ENCODE data around the gene HLA-DQB2. TPM values are rescaled to one million over a fixed set of nuclear protein-coding genes. Genes with fewer than 3 reads are reported as not detected.

HLA-DQB2 gene
- total and polyA plus RNA-seq, 4 donors = 0.32 TPM; not detected in 3

DNA sequence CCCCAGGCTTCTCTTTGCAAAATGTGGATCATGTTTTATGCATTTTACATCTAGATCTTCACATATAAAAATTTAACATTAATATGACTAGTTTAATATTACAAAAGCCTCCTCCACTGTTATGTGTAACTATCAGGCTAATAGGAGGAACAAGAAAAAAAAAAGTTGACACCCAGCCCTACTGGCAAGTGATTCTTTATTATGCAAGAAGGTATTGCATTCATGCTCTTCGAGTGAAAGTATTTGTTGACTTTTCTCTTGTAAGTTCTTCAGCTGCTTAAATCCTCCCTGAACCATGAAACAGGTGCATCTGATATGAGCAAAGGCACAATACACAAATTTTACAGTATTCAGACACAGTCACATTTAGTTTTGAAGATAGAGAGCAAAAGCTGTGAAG lies 716 bp upstream of the HLA-DQB2 start:
- H3K27ac ChIP-seq (ENCODE audit: low read depth in 1 of 2, low read length in 2 of 2) = no peak overlapping the region
- no peak overlapping the region for H3K4me3 ChIP-seq (ENCODE audit: low read depth in 1 of 3, low read length in 3 of 3)
- peaks cover 0 to 3% (median 1%) of the 10 kb centered on the region in 4 donors for H3K27me3 ChIP-seq (ENCODE audit: control insufficient read depth in 4 of 4, insufficient read depth in 4 of 4, low read length in 3 of 4)
- no peaks in the 10 kb centered on the region for H3K4me1 ChIP-seq (ENCODE audit: control insufficient read depth in 4 of 4, insufficient read depth in 4 of 4, low read length in 3 of 4)
- DNase-seq (ENCODE audit: low spot score) = no peak
- TF ChIP-seq TAF1 (conservative IDR thresholded peaks at IDR 0.05) (no peak), RAD21 (IDR thresholded peaks at IDR 0.05) (no peak), GABPA (IDR thresholded peaks at IDR 0.05 in 1 of 2, conservative IDR thresholded peaks at IDR 0.05 in 1 of 2) (no peak), FOXA1 (IDR thresholded peaks at IDR 0.05) (no peak), RXRA (IDR thresholded peaks at IDR 0.05) (no peak), SP1 (IDR thresholded peaks at IDR 0.05) (no peak), JUND (IDR thresholded peaks at IDR 0.05) (no peak), HNF4G (IDR thresholded peaks at IDR 0.05) (no peak), HNF4A (conservative IDR thresholded peaks at IDR 0.05) (no peak), EGR1 (IDR thresholded peaks at IDR 0.05; ENCODE audit: low read depth in 2 of 2) (no peak), NR2F2 (IDR thresholded peaks at IDR 0.05) (no peak), FOXA2 (IDR thresholded peaks at IDR 0.05) (no peak), YY1 (IDR thresholded peaks at IDR 0.05) (no peak)
- TF ChIP-seq, protein P1, sequence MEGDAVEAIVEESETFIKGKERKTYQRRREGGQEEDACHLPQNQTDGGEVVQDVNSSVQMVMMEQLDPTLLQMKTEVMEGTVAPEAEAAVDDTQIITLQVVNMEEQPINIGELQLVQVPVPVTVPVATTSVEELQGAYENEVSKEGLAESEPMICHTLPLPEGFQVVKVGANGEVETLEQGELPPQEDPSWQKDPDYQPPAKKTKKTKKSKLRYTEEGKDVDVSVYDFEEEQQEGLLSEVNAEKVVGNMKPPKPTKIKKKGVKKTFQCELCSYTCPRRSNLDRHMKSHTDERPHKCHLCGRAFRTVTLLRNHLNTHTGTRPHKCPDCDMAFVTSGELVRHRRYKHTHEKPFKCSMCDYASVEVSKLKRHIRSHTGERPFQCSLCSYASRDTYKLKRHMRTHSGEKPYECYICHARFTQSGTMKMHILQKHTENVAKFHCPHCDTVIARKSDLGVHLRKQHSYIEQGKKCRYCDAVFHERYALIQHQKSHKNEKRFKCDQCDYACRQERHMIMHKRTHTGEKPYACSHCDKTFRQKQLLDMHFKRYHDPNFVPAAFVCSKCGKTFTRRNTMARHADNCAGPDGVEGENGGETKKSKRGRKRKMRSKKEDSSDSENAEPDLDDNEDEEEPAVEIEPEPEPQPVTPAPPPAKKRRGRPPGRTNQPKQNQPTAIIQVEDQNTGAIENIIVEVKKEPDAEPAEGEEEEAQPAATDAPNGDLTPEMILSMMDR (IDR thresholded peaks at IDR 0.05; ENCODE audit: low read depth, low read length, missing input control) = no peak
- TF ChIP-seq, protein P2, sequence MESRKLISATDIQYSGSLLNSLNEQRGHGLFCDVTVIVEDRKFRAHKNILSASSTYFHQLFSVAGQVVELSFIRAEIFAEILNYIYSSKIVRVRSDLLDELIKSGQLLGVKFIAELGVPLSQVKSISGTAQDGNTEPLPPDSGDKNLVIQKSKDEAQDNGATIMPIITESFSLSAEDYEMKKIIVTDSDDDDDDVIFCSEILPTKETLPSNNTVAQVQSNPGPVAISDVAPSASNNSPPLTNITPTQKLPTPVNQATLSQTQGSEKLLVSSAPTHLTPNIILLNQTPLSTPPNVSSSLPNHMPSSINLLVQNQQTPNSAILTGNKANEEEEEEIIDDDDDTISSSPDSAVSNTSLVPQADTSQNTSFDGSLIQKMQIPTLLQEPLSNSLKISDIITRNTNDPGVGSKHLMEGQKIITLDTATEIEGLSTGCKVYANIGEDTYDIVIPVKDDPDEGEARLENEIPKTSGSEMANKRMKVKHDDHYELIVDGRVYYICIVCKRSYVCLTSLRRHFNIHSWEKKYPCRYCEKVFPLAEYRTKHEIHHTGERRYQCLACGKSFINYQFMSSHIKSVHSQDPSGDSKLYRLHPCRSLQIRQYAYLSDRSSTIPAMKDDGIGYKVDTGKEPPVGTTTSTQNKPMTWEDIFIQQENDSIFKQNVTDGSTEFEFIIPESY (IDR thresholded peaks at IDR 0.05) = no peak
- TF ChIP-seq, protein P3, sequence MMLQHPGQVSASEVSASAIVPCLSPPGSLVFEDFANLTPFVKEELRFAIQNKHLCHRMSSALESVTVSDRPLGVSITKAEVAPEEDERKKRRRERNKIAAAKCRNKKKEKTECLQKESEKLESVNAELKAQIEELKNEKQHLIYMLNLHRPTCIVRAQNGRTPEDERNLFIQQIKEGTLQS (IDR thresholded peaks at IDR 0.05) = no peak
- TF ChIP-seq, protein P4, sequence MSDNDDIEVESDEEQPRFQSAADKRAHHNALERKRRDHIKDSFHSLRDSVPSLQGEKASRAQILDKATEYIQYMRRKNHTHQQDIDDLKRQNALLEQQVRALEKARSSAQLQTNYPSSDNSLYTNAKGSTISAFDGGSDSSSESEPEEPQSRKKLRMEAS (IDR thresholded peaks at IDR 0.05) = no peak
- TF ChIP-seq, protein P5, sequence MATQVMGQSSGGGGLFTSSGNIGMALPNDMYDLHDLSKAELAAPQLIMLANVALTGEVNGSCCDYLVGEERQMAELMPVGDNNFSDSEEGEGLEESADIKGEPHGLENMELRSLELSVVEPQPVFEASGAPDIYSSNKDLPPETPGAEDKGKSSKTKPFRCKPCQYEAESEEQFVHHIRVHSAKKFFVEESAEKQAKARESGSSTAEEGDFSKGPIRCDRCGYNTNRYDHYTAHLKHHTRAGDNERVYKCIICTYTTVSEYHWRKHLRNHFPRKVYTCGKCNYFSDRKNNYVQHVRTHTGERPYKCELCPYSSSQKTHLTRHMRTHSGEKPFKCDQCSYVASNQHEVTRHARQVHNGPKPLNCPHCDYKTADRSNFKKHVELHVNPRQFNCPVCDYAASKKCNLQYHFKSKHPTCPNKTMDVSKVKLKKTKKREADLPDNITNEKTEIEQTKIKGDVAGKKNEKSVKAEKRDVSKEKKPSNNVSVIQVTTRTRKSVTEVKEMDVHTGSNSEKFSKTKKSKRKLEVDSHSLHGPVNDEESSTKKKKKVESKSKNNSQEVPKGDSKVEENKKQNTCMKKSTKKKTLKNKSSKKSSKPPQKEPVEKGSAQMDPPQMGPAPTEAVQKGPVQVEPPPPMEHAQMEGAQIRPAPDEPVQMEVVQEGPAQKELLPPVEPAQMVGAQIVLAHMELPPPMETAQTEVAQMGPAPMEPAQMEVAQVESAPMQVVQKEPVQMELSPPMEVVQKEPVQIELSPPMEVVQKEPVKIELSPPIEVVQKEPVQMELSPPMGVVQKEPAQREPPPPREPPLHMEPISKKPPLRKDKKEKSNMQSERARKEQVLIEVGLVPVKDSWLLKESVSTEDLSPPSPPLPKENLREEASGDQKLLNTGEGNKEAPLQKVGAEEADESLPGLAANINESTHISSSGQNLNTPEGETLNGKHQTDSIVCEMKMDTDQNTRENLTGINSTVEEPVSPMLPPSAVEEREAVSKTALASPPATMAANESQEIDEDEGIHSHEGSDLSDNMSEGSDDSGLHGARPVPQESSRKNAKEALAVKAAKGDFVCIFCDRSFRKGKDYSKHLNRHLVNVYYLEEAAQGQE (IDR thresholded peaks at IDR 0.05) = no peak
- 23% methylated on average over 1 of the region's 1 CpG for WGBS
- H3K9ac ChIP-seq (ENCODE audit: low read depth in 1 of 2, low read length in 2 of 2) = no peak overlapping the region
- H3K9me3 ChIP-seq (ENCODE audit: control insufficient read depth in 4 of 4, low read length in 3 of 4) = no peaks in the 10 kb centered on the region
- no peaks in the 10 kb centered on the region for H3K36me3 ChIP-seq (ENCODE audit: control insufficient read depth in 4 of 4, insufficient read depth in 3 of 4, low read depth in 1 of 4, low read length in 3 of 4)

All from liver (tissue), 9 donors.